ENCODE data around the gene BICRAL.

BICRAL gene

DNA sequence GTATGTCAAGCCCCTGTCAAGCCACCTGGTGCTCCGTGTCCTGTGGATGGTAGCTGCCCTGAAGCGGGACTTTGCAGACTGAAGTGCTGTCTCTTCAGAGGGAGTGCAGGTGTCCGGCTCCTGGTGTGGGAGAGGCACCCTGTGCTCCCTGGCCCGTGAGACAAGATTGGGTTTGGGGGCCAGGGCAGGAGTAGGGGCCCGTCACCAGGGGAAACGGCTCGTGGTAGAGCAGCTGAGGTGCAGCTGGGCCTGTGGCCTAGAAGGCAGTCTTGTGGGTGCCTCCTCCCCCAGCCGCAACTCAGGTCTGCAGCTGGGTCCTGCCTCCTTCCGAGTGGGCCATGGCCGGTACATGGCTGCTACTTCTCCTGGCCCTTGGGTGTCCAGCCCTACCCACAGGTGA is 133.9 kb downstream of the BICRAL start, which contains the start of gene PTCRA:
Gene PTCRA, plus strand, starts transcription at position 322 of the 400 bp plus-strand sequence. Its CDS starts 17 bp downstream, at position 339.
- TF ChIP-seq CTCF (conservative IDR thresholded peaks at IDR 0.05) (no peak), ZFX (IDR thresholded peaks at IDR 0.05) (no peak)
- no peak within 1 kb of the TSS for H3K27ac ChIP-seq

- TF ChIP-seq CTCF (conservative IDR thresholded peaks at IDR 0.05) (no peak), ZFX (IDR thresholded peaks at IDR 0.05) (no peak)
- H3K27ac ChIP-seq, result no peak overlapping the region
These were observed 134.4 kb downstream of the BICRAL start for GRCh38 chr6:42916288-42916687.
